Panc1 (cell line): ENCODE measurements around the gene OSBPL1A. TPM values are rescaled to one million over a fixed set of nuclear protein-coding genes. Genes with fewer than 3 reads are reported as not detected.
"Not testable (repeated sequence)": the region's sequence is repeated elsewhere in the genome, so short reads cannot be mapped to it uniquely, and the experiment has no call there.

Experiments used
- ATAC-seq: fragments of 200-7000 bp; cut with Tn5 transposase; 2 replicates; pipeline ENCODE4 v1.9.1; 2020; ENCODE audit warnings: mild to moderate bottlenecking, moderate library complexity
- BruUV-seq: library from RNA; stranded (reverse); fragments of 400-500 nt; replicated peaks from 2 replicates; lab custom pipeline; 2021; lab: Mats Ljungman, UMichigan
- CTCF ChIA-PET: fragments of 300-600 bp; sonication (Branson Sonifier 250); formaldehyde crosslinking; loops from one replicate; lab custom pipeline; 2022; ENCODE audit warnings: antibody characterized with exemption; lab: Charles Lee
- POLR2A ChIA-PET: fragments of 300-600 bp; sonication (Branson Sonifier 250); formaldehyde crosslinking; loops from one replicate; lab custom pipeline; 2022; ENCODE audit warnings: antibody characterized with exemption; lab: Charles Lee
- DNase-seq: peaks from one replicate; pipeline ENCODE4 v3.0.0-alpha.2; 2010; ENCODE audit warnings: low read depth, low spot score
- H3K27ac ChIP-seq: 2 replicates; pipeline ENCODE4 v1.5.1; 2011; ENCODE audit warnings: mild to moderate bottlenecking, low read length, inconsistent platforms
- H3K27me3 ChIP-seq: fragments of 200-500 bp; sonication (Bioruptor generic); 2 replicates; pipeline ENCODE4 v1.6.0; 2014; ENCODE audit warnings: low read length, inconsistent platforms; ENCODE audit not compliant: control insufficient read depth, insufficient read depth
- H3K36me3 ChIP-seq: fragments of 200-500 bp; sonication (Bioruptor generic); 2 replicates; pipeline ENCODE4 v1.5.1; 2014; ENCODE audit warnings: inconsistent platforms, mild to moderate bottlenecking, low read length, moderate library complexity; ENCODE audit not compliant: control insufficient read depth, insufficient read depth
- H3K4me1 ChIP-seq: 2 replicates; pipeline ENCODE4 v1.5.1; 2011; ENCODE audit warnings: inconsistent platforms, mild to moderate bottlenecking, low read length, moderate library complexity; ENCODE audit not compliant: control insufficient read depth, insufficient read depth
- H3K4me3 ChIP-seq, 2 experiments: 2 replicates each; pipeline ENCODE4 v1.5.1; 2011 to 2012; ENCODE audit warnings: low read depth in 2 of 2, low read length in 2 of 2, mild to moderate bottlenecking in 2 of 2, inconsistent platforms in 1 of 2, moderate library complexity in 1 of 2
- H3K9me3 ChIP-seq: fragments of 200-500 bp; sonication (Bioruptor generic); 2 replicates; pipeline ENCODE4 v1.5.1; 2014; ENCODE audit warnings: low read depth, mild to moderate bottlenecking, inconsistent platforms, low read length, moderate library complexity; ENCODE audit not compliant: control insufficient read depth, insufficient read depth
- POLR2AphosphoS5 ChIP-seq: IDR thresholded peaks from 2 replicates; pipeline ENCODE4 v1.6.1; 2012; ENCODE audit warnings: mild to moderate bottlenecking, low read depth, low read length, moderate library complexity
- SIN3A ChIP-seq: IDR thresholded peaks from 2 replicates; pipeline ENCODE4 v1.6.1; 2012; ENCODE audit warnings: low read depth, mild to moderate bottlenecking, low read length, moderate library complexity, borderline replicate concordance; ENCODE audit not compliant: insufficient read depth
- TCF7L2 ChIP-seq: IDR thresholded peaks from 2 replicates; pipeline ENCODE4 v1.6.1; 2011; ENCODE audit warnings: mild to moderate bottlenecking, low read depth, low read length, inconsistent platforms
- in situ Hi-C: cut with HindIII; loops from 2 replicates; pipeline ENCODE4 v1.10.0; 2016; ENCODE audit warnings: low sequenced_read_pairs, low pct_unique_long_range_greater_than_20kb
- intact Hi-C: fragments of 100-400 bp; cut with micrococcal nuclease; formaldehyde crosslinking; loops from one replicate; pipeline ENCODE4 v1.10.0; 2022; ENCODE audit not compliant: unreplicated experiment
- total RNA-seq: library from RNA; stranded (reverse); gene quantifications from one replicate; pipeline ENCODE4 v1.2.1, GENCODE V29; 2021; ENCODE audit not compliant: unreplicated experiment
- TF ChIP-seq, protein P1 (sequence below), 2 experiments: IDR thresholded peaks; 2 replicates each; pipeline ENCODE4 v1.6.1; 2011 to 2012; ENCODE audit warnings: low read depth in 2 of 2, control low read depth in 1 of 2, low read length in 1 of 2, mild to moderate bottlenecking in 1 of 2, moderate library complexity in 1 of 2; ENCODE audit not compliant: insufficient read depth in 1 of 2
- TF ChIP-seq, protein P2 (sequence below): fragments of 450-650 bp; IDR thresholded peaks from 2 replicates; pipeline ENCODE4 v1.5.1; 2017; ENCODE audit warnings: mild to moderate bottlenecking

OSBPL1A gene
- total RNA-seq, 1 experiment from 2014 or later = 50.5 TPM

DNA sequence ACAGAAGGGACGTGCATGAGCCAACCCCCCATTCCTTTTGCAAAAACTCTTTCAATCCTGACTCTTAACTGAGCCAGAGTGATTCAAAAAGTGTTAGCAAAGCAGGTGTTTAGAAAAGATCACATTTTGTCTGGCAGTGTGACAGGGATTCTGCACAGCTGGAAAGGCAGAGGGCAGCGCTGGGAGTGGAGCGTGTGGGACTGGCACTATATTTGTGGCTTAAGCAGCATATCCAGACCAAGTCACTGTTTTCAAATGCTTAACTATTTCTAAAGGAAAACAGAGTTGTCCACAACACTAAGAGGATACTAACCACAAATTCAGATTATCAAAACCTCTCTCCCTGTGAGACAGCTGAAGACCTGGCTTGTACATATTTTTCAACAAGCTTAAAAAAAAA lies 239.8 kb downstream of the OSBPL1A start:
- TF ChIP-seq POLR2AphosphoS5 (no peak), SIN3A (no peak), TCF7L2 (no peak)
- TF ChIP-seq, protein P1, sequence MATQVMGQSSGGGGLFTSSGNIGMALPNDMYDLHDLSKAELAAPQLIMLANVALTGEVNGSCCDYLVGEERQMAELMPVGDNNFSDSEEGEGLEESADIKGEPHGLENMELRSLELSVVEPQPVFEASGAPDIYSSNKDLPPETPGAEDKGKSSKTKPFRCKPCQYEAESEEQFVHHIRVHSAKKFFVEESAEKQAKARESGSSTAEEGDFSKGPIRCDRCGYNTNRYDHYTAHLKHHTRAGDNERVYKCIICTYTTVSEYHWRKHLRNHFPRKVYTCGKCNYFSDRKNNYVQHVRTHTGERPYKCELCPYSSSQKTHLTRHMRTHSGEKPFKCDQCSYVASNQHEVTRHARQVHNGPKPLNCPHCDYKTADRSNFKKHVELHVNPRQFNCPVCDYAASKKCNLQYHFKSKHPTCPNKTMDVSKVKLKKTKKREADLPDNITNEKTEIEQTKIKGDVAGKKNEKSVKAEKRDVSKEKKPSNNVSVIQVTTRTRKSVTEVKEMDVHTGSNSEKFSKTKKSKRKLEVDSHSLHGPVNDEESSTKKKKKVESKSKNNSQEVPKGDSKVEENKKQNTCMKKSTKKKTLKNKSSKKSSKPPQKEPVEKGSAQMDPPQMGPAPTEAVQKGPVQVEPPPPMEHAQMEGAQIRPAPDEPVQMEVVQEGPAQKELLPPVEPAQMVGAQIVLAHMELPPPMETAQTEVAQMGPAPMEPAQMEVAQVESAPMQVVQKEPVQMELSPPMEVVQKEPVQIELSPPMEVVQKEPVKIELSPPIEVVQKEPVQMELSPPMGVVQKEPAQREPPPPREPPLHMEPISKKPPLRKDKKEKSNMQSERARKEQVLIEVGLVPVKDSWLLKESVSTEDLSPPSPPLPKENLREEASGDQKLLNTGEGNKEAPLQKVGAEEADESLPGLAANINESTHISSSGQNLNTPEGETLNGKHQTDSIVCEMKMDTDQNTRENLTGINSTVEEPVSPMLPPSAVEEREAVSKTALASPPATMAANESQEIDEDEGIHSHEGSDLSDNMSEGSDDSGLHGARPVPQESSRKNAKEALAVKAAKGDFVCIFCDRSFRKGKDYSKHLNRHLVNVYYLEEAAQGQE (IDR thresholded peaks at IDR 0.05; ENCODE audit: insufficient read depth in 1 of 2, low read depth in 2 of 2, low read length in 1 of 2) = no peak
- TF ChIP-seq, protein P2, sequence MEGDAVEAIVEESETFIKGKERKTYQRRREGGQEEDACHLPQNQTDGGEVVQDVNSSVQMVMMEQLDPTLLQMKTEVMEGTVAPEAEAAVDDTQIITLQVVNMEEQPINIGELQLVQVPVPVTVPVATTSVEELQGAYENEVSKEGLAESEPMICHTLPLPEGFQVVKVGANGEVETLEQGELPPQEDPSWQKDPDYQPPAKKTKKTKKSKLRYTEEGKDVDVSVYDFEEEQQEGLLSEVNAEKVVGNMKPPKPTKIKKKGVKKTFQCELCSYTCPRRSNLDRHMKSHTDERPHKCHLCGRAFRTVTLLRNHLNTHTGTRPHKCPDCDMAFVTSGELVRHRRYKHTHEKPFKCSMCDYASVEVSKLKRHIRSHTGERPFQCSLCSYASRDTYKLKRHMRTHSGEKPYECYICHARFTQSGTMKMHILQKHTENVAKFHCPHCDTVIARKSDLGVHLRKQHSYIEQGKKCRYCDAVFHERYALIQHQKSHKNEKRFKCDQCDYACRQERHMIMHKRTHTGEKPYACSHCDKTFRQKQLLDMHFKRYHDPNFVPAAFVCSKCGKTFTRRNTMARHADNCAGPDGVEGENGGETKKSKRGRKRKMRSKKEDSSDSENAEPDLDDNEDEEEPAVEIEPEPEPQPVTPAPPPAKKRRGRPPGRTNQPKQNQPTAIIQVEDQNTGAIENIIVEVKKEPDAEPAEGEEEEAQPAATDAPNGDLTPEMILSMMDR = no peak
- POLR2A ChIA-PET = no interaction called here
- H3K4me3 ChIP-seq = no peak overlapping the region
- BruUV-seq = no TSS peak
- no peaks in the 10 kb centered on the region for H3K27me3 ChIP-seq
- DNase-seq (no peak), ATAC-seq (no peak)
- in situ Hi-C loops = no loop called here
- intact Hi-C loops = no loop called here
- H3K36me3 ChIP-seq = peaks cover 15% of the 10 kb centered on the region
- CTCF ChIA-PET = no interaction called here
- H3K27ac ChIP-seq = no peak overlapping the region
- no peaks in the 10 kb centered on the region for H3K9me3 ChIP-seq
- no peaks in the 10 kb centered on the region for H3K4me1 ChIP-seq

DNA sequence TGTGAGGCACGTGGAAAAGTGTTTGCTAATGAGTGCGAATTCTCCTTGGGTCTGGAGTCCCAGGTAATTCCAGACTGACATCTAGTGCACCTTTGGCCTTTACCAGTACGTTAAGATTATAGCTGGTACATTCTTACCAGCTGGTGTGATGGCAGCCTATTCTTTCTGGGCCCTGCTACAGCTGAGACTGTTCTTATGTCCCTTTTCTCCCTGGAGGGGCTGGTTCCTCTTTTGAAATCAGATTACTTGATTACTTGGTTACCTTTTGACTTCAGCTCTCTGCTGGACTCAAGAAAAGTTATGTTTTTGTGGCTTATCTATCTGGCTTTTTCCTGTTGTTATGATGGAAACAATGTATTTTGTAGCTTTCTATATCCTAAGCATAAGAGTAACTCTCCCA lies 244.2 kb downstream of the OSBPL1A start:
- no peak for DNase-seq
- POLR2A ChIA-PET = interaction anchor here (0.6 kb wide), 2 partner anchors 15 to 226 kb away, joined by 3 to 5 read pairs; partner anchors contain the start of gene CABYR
- TF ChIP-seq, protein P2 = no peak
- TF ChIP-seq TCF7L2 (no peak), SIN3A (no peak), POLR2AphosphoS5 (no peak)
- TF ChIP-seq, protein P1 (IDR thresholded peaks at IDR 0.05; ENCODE audit: insufficient read depth in 1 of 2, low read depth in 2 of 2, low read length in 1 of 2) = no peak

DNA sequence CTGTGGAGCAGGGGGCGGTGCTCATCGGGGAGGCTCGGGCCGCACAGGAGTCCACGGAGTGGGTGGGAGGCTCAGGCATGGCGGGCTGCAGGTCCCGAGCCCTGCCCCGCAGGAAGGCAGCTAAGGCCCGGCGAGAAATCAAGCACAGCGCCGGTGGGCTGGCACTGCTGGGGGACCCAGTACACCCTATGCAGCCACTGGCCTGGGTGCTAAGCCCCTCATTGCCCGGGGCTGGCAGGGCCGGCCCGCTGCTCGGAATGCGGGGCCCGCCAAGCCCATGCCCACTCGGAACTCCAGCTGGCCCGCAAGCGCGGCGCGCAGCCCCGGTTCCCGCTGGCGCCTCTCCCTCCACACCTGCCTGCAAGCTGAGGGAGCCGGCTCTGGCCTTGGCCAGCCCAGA lies 248.0 kb downstream of the OSBPL1A start:
- H3K4me1 ChIP-seq, H3K27me3 ChIP-seq, H3K9me3 ChIP-seq, CTCF ChIA-PET, DNase-seq, intact Hi-C loops, ATAC-seq, H3K4me3 ChIP-seq, H3K27ac ChIP-seq, H3K36me3 ChIP-seq, BruUV-seq, in situ Hi-C loops: not testable (repeated sequence)
- POLR2A ChIA-PET = interaction anchor here (0.5 to 1.6 kb wide), 2 partner anchors 10 to 11 kb away, joined by 3 to 4 read pairs; partner anchors contain the start of gene CABYR

More for the DNA sequence above, 244.2 kb downstream of the OSBPL1A start:
- intact Hi-C loops = no loop called here
- H3K27ac ChIP-seq = no peak overlapping the region
- in situ Hi-C loops = no loop called here
- no TSS peak for BruUV-seq
- no peak for ATAC-seq
- H3K4me3 ChIP-seq = no peak overlapping the region
- H3K36me3 ChIP-seq = peaks cover 6% of the 10 kb centered on the region
- no peaks in the 10 kb centered on the region for H3K4me1 ChIP-seq
- CTCF ChIA-PET = no interaction called here
- no peaks in the 10 kb centered on the region for H3K27me3 ChIP-seq
- no peaks in the 10 kb centered on the region for H3K9me3 ChIP-seq
